Loucy (cell line): ENCODE data around the gene SPSB3.

Experiments used
- CTCF ChIP-seq: fragments of 200-600 bp; sonication (generic); conservative IDR thresholded peaks from 2 replicates; pipeline ENCODE4 v1.5.1; 2014; ENCODE audit warnings: mild to moderate bottlenecking, antibody characterized with exemption, low read length
- EZH2phosphoT487 ChIP-seq: fragments of 200-600 bp; IDR thresholded peaks from 2 replicates; pipeline ENCODE4 v1.6.1; 2018; ENCODE audit warnings: antibody characterized with exemption, mild to moderate bottlenecking, moderate library complexity, borderline replicate concordance

- no peak for TF ChIP-seq CTCF
- no peak for TF ChIP-seq EZH2phosphoT487
These were observed 3.9 kb downstream of the SPSB3 start for GRCh38 chr16:1778200-1779179.
